ENCODE results near the gene TBC1D3B. TPM values are rescaled to one million over a fixed set of nuclear protein-coding genes. Genes with fewer than 3 reads are reported as not detected.

Gene TBC1D3B
- total and polyA plus RNA-seq, 10 of the 15 experiments (the other 5 are each of a cell fraction or from before 2014, with no cell fraction given): 0.67 to 8.5 (median 1.7) TPM; not detected in 2

DNA sequence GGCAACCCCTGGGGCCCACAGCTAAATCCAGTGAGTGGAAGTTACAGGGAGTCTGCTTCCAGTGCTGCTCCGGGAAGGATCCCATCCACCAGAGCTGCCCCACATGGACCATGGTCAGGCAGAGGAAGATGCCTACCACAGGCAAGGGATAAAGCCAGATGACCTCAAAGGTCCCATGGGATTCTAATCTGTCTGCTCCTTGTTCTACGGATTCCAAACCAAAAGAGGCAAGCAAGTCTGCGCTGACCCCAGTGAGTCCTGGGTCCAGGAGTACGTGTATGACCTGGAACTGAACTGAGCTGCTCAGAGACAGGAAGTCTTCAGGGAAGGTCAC lies 35.8 kb upstream of the TBC1D3B start:
- BruUV-seq (replicated peaks): no TSS peak
- ChIA-PET RAD21 (ENCODE audit: unreplicated experiment) (no interaction called here), CTCF (no interaction called here), POLR2A (interaction anchor here (0.6 to 0.8 kb wide), 2 partner anchors 20 to 66 kb away, joined by 3 to 5 read pairs; no protein-coding TSS in a partner anchor), SMC1A (ENCODE audit: uncharacterized antibody, unreplicated experiment) (no interaction called here)
- H3K79me2 ChIP-seq (ENCODE audit: control insufficient read depth, insufficient read depth, low read length): no peaks in the 10 kb centered on the region
- H3K4me1 ChIP-seq (ENCODE audit: control insufficient read depth, insufficient read depth, low read length): peaks cover 6% of the 10 kb centered on the region
- H3K4me2 ChIP-seq (ENCODE audit: control insufficient read depth, insufficient read depth): peak overlapping the region; percentile 13; the same call in 1 of the 2 replicates
- no peaks in the 10 kb centered on the region for H4K20me1 ChIP-seq (ENCODE audit: control insufficient read depth, insufficient read depth)
- 50% methylated on average over 2 of the region's 4 CpGs for WGBS (ENCODE audit: insufficient coverage, insufficient replicate concordance, low lambda C conversion rate, missing lambda C conversion rate)
- H3K27me3 ChIP-seq (replicated peaks in 1 of 2; ENCODE audit: control insufficient read depth in 2 of 2, insufficient read depth in 2 of 2, low read length in 1 of 2): no peaks in the 10 kb centered on the region
- DNase-seq (ENCODE audit: low read depth, low spot score) (no peak), ATAC-seq (no peak), FAIRE-seq (no peak)
- in situ Hi-C loops (cut with MboI): no loop called here
- intact Hi-C loops (cut with micrococcal nuclease; ENCODE audit: unreplicated experiment): no loop called here
- H3K9ac ChIP-seq (ENCODE audit: control insufficient read depth, insufficient read depth, low read length): no peak overlapping the region
- H2AFZ ChIP-seq (ENCODE audit: control insufficient read depth, low read depth, low read length): no peak overlapping the region
- TF ChIP-seq, protein P1, sequence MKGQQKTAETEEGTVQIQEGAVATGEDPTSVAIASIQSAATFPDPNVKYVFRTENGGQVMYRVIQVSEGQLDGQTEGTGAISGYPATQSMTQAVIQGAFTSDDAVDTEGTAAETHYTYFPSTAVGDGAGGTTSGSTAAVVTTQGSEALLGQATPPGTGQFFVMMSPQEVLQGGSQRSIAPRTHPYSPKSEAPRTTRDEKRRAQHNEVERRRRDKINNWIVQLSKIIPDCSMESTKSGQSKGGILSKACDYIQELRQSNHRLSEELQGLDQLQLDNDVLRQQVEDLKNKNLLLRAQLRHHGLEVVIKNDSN (IDR thresholded peaks at IDR 0.05; ENCODE audit: borderline replicate concordance, extremely low read length, insufficient read depth, low read depth, low read length): no peak
- no peak for TF ChIP-seq ATF7 (IDR thresholded peaks at IDR 0.05; ENCODE audit: low read depth)
- no peak for TF ChIP-seq MTA2 (IDR thresholded peaks at IDR 0.05; ENCODE audit: low read depth)
- TF ChIP-seq ZNF207 (IDR thresholded peaks at IDR 0.05; ENCODE audit: borderline replicate concordance): no peak
- no peak for TF ChIP-seq GATAD2B (conservative IDR thresholded peaks at IDR 0.05; ENCODE audit: low read depth)
- no peak for TF ChIP-seq POLR2AphosphoS2 (IDR thresholded peaks at IDR 0.05; ENCODE audit: low read depth, low read length)
- TF ChIP-seq SREBF1 (IDR thresholded peaks at IDR 0.05; ENCODE audit: low read length): no peak
- TF ChIP-seq NFYA (IDR thresholded peaks at IDR 0.05; ENCODE audit: borderline replicate concordance, low read depth, low read length): no peak
- no peak for TF ChIP-seq MYB (IDR thresholded peaks at IDR 0.05; ENCODE audit: borderline replicate concordance, low read depth, low read length)
- TF ChIP-seq, protein P2, sequence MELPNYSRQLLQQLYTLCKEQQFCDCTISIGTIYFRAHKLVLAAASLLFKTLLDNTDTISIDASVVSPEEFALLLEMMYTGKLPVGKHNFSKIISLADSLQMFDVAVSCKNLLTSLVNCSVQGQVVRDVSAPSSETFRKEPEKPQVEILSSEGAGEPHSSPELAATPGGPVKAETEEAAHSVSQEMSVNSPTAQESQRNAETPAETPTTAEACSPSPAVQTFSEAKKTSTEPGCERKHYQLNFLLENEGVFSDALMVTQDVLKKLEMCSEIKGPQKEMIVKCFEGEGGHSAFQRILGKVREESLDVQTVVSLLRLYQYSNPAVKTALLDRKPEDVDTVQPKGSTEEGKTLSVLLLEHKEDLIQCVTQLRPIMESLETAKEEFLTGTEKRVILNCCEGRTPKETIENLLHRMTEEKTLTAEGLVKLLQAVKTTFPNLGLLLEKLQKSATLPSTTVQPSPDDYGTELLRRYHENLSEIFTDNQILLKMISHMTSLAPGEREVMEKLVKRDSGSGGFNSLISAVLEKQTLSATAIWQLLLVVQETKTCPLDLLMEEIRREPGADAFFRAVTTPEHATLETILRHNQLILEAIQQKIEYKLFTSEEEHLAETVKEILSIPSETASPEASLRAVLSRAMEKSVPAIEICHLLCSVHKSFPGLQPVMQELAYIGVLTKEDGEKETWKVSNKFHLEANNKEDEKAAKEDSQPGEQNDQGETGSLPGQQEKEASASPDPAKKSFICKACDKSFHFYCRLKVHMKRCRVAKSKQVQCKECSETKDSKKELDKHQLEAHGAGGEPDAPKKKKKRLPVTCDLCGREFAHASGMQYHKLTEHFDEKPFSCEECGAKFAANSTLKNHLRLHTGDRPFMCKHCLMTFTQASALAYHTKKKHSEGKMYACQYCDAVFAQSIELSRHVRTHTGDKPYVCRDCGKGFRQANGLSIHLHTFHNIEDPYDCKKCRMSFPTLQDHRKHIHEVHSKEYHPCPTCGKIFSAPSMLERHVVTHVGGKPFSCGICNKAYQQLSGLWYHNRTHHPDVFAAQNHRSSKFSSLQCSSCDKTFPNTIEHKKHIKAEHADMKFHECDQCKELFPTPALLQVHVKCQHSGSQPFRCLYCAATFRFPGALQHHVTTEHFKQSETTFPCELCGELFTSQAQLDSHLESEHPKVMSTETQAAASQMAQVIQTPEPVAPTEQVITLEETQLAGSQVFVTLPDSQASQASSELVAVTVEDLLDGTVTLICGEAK (IDR thresholded peaks at IDR 0.05; ENCODE audit: borderline replicate concordance): no peak
- no peak for TF ChIP-seq CREB1 (IDR thresholded peaks at IDR 0.05; ENCODE audit: low read depth)
- no peaks in the 10 kb centered on the region; the same call in 2 of the 3 replicates for H3K9me3 ChIP-seq (replicated peaks; ENCODE audit: control insufficient read depth, insufficient read depth, low read length)
- H3K27ac ChIP-seq (ENCODE audit: control insufficient read depth, insufficient read depth): no peak overlapping the region
- H3K4me3 ChIP-seq: no peak overlapping the region
- no peaks in the 10 kb centered on the region for H3K36me3 ChIP-seq (ENCODE audit: control insufficient read depth in 2 of 2, insufficient read depth in 2 of 2, low read length in 1 of 2)
